Heart left ventricle (tissue), 16 donors: ENCODE measurements around the gene OGDH. TPM values are rescaled to one million over a fixed set of nuclear protein-coding genes. Genes with fewer than 3 reads are reported as not detected.

Experiments
- ATAC-seq, 4 donors: fragments of 200-7000 bp; cut with Tn5 transposase; one replicate each; pipeline ENCODE4 v1.9.1; 2020 to 2022; ENCODE audit warnings: moderate library complexity in 4 of 4, mild to moderate bottlenecking in 3 of 4, moderate number of reproducible peaks in 1 of 4
- DNase-seq, 5 donors: peaks; one replicate each; pipeline ENCODE4 v3.0.0-alpha.2; 2020
- H3K27ac ChIP-seq, 12 donors: fragments of 200-600 bp; sonication (generic) in 4 of 12; one replicate each; pipeline versions ENCODE4 v1.5.0 to v1.8.0; 2016 to 2022; ENCODE audit warnings: mild to moderate bottlenecking in 2 of 12
- H3K27me3 ChIP-seq, 9 donors: fragments of 200-600 bp; sonication (generic) in 2 of 9; one replicate each; pipeline versions ENCODE4 v1.5.1 to v1.8.0; 2016 to 2022; ENCODE audit warnings: mild to moderate bottlenecking in 3 of 9
- H3K36me3 ChIP-seq, 9 donors: fragments of 200-600 bp; sonication (generic) in 2 of 9; one replicate each; pipeline versions ENCODE4 v1.5.0 to v1.8.0; 2018 to 2022; ENCODE audit warnings: mild to moderate bottlenecking in 2 of 9
- H3K4me1 ChIP-seq, 12 donors: fragments of 200-600 bp; sonication (generic) in 4 of 12; one replicate each; pipeline versions ENCODE4 v1.5.0 to v1.8.0; 2016 to 2022; ENCODE audit warnings: mild to moderate bottlenecking in 3 of 12
- H3K4me3 ChIP-seq, 12 donors: fragments of 200-600 bp; sonication (generic) in 4 of 12; one replicate each; pipeline versions ENCODE4 v1.5.0 to v1.8.0; 2017 to 2022; ENCODE audit warnings: mild to moderate bottlenecking in 9 of 12, moderate library complexity in 4 of 12
- H3K9me3 ChIP-seq, 12 donors: fragments of 200-600 bp; sonication (generic) in 4 of 12; one replicate each; pipeline versions ENCODE4 v1.5.0 to v1.8.0; 2016 to 2022; ENCODE audit warnings: mild to moderate bottlenecking in 1 of 12
- POLR2A ChIP-seq, 2 donors: fragments of 450-650 bp; IDR thresholded peaks; one replicate each; pipeline ENCODE4 v1.6.1; 2017; ENCODE audit warnings: antibody characterized with exemption in 2 of 2, mild to moderate bottlenecking in 2 of 2, moderate library complexity in 2 of 2
- WGBS, 4 donors: extraction: QIAGEN DNeasy Blood & Tissue Kit in 2 of 4; methylation state at CpG; one replicate each; pipeline versions ENCODE4 v1.1.5 to v1.1.7; 2013 to 2018; 5-methylcytosine and 5-hydroxymethylcytosine counted together
- intact Hi-C, 10 donors: fragments of 100-400 bp; cut with DNase I; formaldehyde crosslinking; loops; one replicate each; pipeline versions ENCODE4 v1.11.1 to v1.14.2; 2022
- polyA plus RNA-seq, 2 donors: library from polyadenylated mRNA; stranded (reverse); fragments of 200-250 nt; gene quantifications; one replicate each; pipeline ENCODE4 v1.2.3, GENCODE V29; 2013
- total RNA-seq, 9 donors: library from RNA; depleted of rRNA in 2 of 9; stranded (reverse); fragments of >200 nt in 2 of 9; fragmentation: NEBNext Ultra II Directional in 3 of 9; extraction: Animal tissue kit (Norgen Biotek cat#: 25700) in 3 of 9; gene quantifications; one replicate each; pipeline versions ENCODE4 v1.1.0 to v1.2.4, GENCODE V29; 2016 to 2023
- TF ChIP-seq, protein P1 (sequence below), 12 donors: fragments of 200-600 bp; sonication (generic) in 4 of 12; IDR thresholded peaks; one replicate each; pipeline versions ENCODE4 v1.5.0 to v1.8.0; 2018 to 2022; ENCODE audit warnings: antibody characterized with exemption in 12 of 12, mild to moderate bottlenecking in 5 of 12
- donor health status: ischemic (EF 13 %, LVEDD 7.1; RV severe dilation, severe dysfunction).
- donor health status: healthy with polysubstance abuse.
- donor health status: DM: no; HTN: yes; CAD: no.
- donor health status: DM: no; HTN: no; CAD: no.
- donor health status: ischemic (EF 25% LVEDD 6.9; RV normal size, moderate dysfunction).
- donor health status: ischemic (EF 25% LVEDD 5.7; RV mildly dilated, moderate dysfunction).
- donor health status: healthy.
- donor health status: DM: yes; HTN: yes; CAD: no.
- donor health status: ischemic (EF 35%, LVEDD 5.7; RV mildly dilated, moderate dysfunction).
- donor health status: nonischemic (EF 11% LVEDD 7.7; RV severe dilation, severe dysfunction).
- donor health status: DM: yes; HTN: yes; CAD: no.
- donor health status: PGD.
- donor health status: ischemic (EF 29% LVEDD 5.4; RV normal size, mild dysfunction).
- donor health status: nonischemic (EF 23%, LVEDD 6.1; RV moderate dilation, normal function).

Gene OGDH
- total and polyA plus RNA-seq, 11 donors, result 247 to 789 (median 633) TPM

DNA sequence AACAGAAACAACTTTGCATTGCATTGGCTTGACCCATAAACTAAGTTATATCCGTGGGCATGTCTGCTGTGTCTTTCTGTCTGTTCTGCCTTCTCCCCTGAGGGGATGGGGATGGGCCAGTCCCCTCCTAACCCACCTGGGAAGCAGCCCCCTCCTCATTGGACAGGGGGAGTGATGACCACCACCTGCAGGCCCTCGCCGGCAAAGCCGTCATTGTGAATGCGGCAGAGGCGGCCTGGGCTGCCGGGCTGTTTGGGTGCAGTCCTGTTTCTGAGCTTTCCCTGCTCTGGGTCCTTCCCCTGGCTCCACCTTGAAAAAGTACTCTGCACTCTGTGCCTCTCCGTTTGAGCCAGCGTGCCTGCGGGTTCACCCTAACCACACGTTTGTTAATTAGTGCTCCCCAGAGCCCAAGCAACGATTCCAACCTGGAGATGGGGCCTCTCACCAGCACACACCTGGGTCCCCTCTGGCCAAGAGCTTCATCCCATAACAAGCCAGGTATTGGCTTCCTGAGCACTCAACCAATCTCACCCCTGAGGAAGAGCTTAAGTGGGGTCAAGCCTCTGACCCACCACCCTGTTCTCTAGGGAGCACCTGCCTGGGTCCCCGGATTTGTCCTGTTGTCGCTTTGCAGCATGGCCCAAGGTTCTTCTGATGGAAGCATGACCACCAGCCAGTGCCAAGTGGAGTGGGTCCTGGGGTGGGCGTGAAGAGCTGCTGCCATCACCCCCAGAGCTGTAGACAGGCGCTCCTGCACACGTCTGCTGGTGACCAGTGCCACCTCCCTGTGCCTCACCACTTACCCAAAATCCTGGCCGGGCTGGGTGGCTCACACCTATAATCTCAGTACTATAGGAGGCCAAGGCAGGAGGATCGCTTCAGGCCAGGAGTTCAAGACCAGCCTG is 102.8 kb downstream of the OGDH start:
- peaks cover 0 to 25% (median 0%) of the 10 kb centered on the region in 12 donors for H3K4me1 ChIP-seq
- 87 to 89% (median 88%) methylated on average over 18 to 19 of the region's 19 CpGs for WGBS, 4 donors
- intact Hi-C loops, result loop anchor here in 1 of 10 donors (10.0 kb wide), 2 partner anchors 46 to 126 kb away; no protein-coding TSS in a partner anchor
- no peak overlapping the region for H3K4me3 ChIP-seq
- H3K27me3 ChIP-seq, result no peaks in the 10 kb centered on the region
- peaks cover 0 to 51% (median 40%) of the 10 kb centered on the region in 9 donors for H3K36me3 ChIP-seq
- DNase-seq (no peak), ATAC-seq (no peak)
- TF ChIP-seq, protein P1, sequence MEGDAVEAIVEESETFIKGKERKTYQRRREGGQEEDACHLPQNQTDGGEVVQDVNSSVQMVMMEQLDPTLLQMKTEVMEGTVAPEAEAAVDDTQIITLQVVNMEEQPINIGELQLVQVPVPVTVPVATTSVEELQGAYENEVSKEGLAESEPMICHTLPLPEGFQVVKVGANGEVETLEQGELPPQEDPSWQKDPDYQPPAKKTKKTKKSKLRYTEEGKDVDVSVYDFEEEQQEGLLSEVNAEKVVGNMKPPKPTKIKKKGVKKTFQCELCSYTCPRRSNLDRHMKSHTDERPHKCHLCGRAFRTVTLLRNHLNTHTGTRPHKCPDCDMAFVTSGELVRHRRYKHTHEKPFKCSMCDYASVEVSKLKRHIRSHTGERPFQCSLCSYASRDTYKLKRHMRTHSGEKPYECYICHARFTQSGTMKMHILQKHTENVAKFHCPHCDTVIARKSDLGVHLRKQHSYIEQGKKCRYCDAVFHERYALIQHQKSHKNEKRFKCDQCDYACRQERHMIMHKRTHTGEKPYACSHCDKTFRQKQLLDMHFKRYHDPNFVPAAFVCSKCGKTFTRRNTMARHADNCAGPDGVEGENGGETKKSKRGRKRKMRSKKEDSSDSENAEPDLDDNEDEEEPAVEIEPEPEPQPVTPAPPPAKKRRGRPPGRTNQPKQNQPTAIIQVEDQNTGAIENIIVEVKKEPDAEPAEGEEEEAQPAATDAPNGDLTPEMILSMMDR (IDR thresholded peaks at IDR 0.05), result no peak
- TF ChIP-seq POLR2A (IDR thresholded peaks at IDR 0.05), result no peak
- no peak overlapping the region for H3K27ac ChIP-seq
- no peaks in the 10 kb centered on the region for H3K9me3 ChIP-seq

DNA sequence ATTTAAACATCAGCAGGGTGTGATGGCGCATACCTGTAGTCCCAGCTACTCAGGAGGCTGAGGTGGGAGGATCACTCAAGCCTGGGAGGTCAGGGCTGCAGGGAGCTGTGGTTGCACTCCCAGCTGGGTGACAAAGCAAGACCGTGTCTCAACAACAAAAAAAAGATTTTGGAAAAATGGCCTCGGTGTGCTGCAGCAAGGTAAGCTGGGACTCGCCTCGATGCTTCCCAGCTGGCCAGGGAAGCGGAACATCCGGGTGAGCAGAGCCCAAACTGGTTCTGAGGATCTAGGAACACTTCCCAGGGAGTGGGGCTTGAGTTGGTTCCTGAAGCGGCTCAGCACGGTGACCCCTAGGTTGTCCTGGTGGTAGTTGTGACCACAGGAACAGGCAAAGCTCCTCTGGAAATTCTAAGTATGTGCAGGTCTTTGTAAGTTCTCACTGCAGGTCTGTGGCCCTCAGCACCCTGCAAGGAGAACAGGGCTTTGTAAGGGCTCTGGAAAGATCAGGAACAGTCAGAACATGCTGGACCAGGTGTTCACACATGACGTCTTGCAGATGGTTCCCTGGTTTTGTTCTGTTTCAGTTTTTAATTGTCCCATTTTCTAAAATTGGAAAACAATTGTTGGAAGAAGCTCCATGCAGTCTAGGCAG is 103.6 kb downstream of the OGDH start:
- intact Hi-C loops, result loop anchor here in 1 of 10 donors (10.0 kb wide), 2 partner anchors 45 to 125 kb away; no protein-coding TSS in a partner anchor
- H3K27ac ChIP-seq, result no peak overlapping the region

DNA sequence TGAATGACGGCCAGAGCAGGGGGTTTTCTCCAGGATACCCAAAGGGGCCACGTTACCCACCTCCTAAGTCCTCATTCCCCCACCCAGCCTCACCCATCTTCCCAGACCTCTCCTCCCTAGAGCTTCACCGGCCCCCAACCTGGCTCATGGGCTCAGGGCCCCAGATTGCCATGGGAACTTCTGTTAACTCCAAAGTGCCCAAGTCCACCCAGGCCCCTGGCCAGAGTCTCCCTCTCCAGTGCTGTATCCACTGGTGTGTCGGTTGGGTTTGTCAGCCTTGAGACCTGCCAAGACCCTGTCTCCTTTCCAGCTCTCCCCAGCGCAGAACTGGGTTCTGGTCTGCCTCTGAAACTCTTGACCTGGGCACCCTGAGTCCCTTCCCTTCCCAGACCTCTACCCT is 105.1 kb downstream of the OGDH start:
- 63 to 70% (median 67%) methylated on average over 5 of the region's 5 CpGs for WGBS, 4 donors
- Histone ChIP-seq H3K36me3 (peaks cover 0 to 34% (median 33%) of the 10 kb centered on the region in 9 donors), H3K4me1 (peaks cover 0 to 25% (median 0%) of the 10 kb centered on the region in 12 donors), H3K9me3 (no peaks in the 10 kb centered on the region), H3K27ac (peak overlapping the region in 4 of 12 donors; percentile 9 to 56 (median 34)), H3K4me3 (no peak overlapping the region), H3K27me3 (no peaks in the 10 kb centered on the region)
- DNase-seq, result no peak
- intact Hi-C loops, result no loop called here
- TF ChIP-seq, protein P1 (IDR thresholded peaks at IDR 0.05), result no peak
- TF ChIP-seq POLR2A (IDR thresholded peaks at IDR 0.05), result no peak
- peak in 1 of 4 donors; percentile 2 for ATAC-seq

More for the DNA sequence above, 103.6 kb downstream of the OGDH start:
- Histone ChIP-seq H3K9me3 (no peaks in the 10 kb centered on the region), H3K36me3 (peaks cover 0 to 46% (median 40%) of the 10 kb centered on the region in 9 donors), H3K4me1 (peaks cover 0 to 30% (median 0%) of the 10 kb centered on the region in 12 donors), H3K27me3 (no peaks in the 10 kb centered on the region), H3K4me3 (no peak overlapping the region)
- DNase-seq (no peak), ATAC-seq (no peak)
- 89 to 93% (median 91%) methylated on average over 9 to 10 of the region's 10 CpGs for WGBS, 4 donors
- TF ChIP-seq, protein P1 (IDR thresholded peaks at IDR 0.05), result no peak
- TF ChIP-seq POLR2A (IDR thresholded peaks at IDR 0.05), result no peak

DNA sequence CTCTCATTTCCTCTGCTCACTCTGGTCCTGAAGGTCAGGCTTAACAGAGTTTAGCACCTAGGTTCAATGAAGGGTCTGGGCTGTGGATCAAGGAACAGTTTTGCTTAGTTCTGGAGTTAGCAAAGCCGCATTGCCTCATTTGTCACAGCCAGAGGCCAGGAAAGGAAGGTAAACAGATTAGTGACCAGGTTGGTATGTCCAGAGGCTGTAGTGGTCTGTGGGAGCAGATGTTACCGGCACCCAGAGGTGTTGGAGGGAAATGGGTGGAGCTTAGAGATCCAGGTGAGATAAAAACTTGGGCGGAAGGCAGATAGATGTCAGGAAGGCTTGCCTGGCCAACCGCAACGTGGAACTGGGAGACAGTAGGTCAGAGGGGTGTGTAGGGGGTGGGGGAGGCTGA is 105.6 kb downstream of the OGDH start:
- Histone ChIP-seq H3K9me3 (no peaks in the 10 kb centered on the region), H3K27me3 (no peaks in the 10 kb centered on the region), H3K4me1 (peaks cover 0 to 25% (median 0%) of the 10 kb centered on the region in 12 donors), H3K36me3 (peaks cover 0 to 32% (median 30%) of the 10 kb centered on the region in 9 donors), H3K27ac (peak overlapping the region in 4 of 12 donors; percentile 9 to 56 (median 34)), H3K4me3 (no peak overlapping the region)
- intact Hi-C loops, result no loop called here
- ATAC-seq (peak in 1 of 4 donors; percentile 1), DNase-seq (no peak)
- WGBS, 4 donors, result 36 to 48% (median 44%) methylated on average over 5 of the region's 5 CpGs
- TF ChIP-seq POLR2A (IDR thresholded peaks at IDR 0.05), result no peak
- TF ChIP-seq, protein P1 (IDR thresholded peaks at IDR 0.05), result no peak
